Panc1 (cell line): Measurements from ENCODE around the gene OAT.

Source experiments
- POLR2AphosphoS5 ChIP-seq: IDR thresholded peaks from 2 replicates; pipeline ENCODE4 v1.6.1; 2012; ENCODE audit warnings: mild to moderate bottlenecking, low read depth, low read length, moderate library complexity
- TF ChIP-seq, protein P1 (sequence below): fragments of 450-650 bp; IDR thresholded peaks from 2 replicates; pipeline ENCODE4 v1.5.1; 2017; ENCODE audit warnings: mild to moderate bottlenecking
- TF ChIP-seq, protein P2 (sequence below), 2 experiments: IDR thresholded peaks; 2 replicates each; pipeline ENCODE4 v1.6.1; 2011 to 2012; ENCODE audit warnings: low read depth in 2 of 2, control low read depth in 1 of 2, low read length in 1 of 2, mild to moderate bottlenecking in 1 of 2, moderate library complexity in 1 of 2; ENCODE audit not compliant: insufficient read depth in 1 of 2

DNA sequence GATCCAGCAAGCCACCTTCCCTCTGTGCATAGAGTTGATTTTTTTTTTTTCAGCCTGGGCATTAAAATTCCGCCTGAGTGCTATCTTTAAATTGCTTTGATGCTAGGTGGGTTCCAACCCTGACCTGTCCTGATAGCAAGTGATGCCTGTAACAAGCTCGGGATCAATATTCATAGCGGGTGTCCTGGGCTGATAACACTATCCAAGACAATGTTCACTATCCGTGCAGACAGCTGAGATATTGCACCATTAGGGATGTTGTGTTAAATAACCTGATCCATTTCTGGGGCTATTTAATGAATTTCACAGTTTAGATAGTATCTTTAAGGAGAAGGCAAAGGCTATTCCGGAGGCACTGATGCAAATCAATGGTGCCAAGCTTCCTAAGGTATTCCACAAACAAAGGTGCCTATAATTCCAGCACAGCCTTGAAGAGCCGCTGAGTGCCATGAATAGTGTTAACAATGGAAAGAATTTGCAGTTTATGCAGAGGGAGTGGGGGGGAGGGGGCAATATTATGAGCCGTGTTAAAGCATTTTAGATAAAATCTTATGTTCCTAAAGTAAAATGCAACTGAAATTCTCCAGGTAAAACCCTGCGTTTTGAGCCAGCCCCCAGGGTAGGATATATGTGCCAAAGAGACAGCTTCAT lies 35.4 kb upstream of the OAT start:
- TF ChIP-seq, protein P1, sequence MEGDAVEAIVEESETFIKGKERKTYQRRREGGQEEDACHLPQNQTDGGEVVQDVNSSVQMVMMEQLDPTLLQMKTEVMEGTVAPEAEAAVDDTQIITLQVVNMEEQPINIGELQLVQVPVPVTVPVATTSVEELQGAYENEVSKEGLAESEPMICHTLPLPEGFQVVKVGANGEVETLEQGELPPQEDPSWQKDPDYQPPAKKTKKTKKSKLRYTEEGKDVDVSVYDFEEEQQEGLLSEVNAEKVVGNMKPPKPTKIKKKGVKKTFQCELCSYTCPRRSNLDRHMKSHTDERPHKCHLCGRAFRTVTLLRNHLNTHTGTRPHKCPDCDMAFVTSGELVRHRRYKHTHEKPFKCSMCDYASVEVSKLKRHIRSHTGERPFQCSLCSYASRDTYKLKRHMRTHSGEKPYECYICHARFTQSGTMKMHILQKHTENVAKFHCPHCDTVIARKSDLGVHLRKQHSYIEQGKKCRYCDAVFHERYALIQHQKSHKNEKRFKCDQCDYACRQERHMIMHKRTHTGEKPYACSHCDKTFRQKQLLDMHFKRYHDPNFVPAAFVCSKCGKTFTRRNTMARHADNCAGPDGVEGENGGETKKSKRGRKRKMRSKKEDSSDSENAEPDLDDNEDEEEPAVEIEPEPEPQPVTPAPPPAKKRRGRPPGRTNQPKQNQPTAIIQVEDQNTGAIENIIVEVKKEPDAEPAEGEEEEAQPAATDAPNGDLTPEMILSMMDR: no peak
- no peak for TF ChIP-seq POLR2AphosphoS5
- TF ChIP-seq, protein P2, sequence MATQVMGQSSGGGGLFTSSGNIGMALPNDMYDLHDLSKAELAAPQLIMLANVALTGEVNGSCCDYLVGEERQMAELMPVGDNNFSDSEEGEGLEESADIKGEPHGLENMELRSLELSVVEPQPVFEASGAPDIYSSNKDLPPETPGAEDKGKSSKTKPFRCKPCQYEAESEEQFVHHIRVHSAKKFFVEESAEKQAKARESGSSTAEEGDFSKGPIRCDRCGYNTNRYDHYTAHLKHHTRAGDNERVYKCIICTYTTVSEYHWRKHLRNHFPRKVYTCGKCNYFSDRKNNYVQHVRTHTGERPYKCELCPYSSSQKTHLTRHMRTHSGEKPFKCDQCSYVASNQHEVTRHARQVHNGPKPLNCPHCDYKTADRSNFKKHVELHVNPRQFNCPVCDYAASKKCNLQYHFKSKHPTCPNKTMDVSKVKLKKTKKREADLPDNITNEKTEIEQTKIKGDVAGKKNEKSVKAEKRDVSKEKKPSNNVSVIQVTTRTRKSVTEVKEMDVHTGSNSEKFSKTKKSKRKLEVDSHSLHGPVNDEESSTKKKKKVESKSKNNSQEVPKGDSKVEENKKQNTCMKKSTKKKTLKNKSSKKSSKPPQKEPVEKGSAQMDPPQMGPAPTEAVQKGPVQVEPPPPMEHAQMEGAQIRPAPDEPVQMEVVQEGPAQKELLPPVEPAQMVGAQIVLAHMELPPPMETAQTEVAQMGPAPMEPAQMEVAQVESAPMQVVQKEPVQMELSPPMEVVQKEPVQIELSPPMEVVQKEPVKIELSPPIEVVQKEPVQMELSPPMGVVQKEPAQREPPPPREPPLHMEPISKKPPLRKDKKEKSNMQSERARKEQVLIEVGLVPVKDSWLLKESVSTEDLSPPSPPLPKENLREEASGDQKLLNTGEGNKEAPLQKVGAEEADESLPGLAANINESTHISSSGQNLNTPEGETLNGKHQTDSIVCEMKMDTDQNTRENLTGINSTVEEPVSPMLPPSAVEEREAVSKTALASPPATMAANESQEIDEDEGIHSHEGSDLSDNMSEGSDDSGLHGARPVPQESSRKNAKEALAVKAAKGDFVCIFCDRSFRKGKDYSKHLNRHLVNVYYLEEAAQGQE (IDR thresholded peaks at IDR 0.05; ENCODE audit: insufficient read depth in 1 of 2, low read depth in 2 of 2, low read length in 1 of 2): no peak
